Measurements from ENCODE around the gene CHGA. TPM values are rescaled to one million over a fixed set of nuclear protein-coding genes. Genes with fewer than 3 reads are reported as not detected.

CHGA gene
- total RNA-seq, 1 donor: not detected

GRCh38 chr14:92964124-92965109 lies 41.5 kb downstream of the CHGA start:
- H3K79me2 ChIP-seq (ENCODE audit: insufficient read depth, low read length): no peaks in the 10 kb centered on the region
- TF ChIP-seq CTCF (IDR thresholded peaks at IDR 0.05; ENCODE audit: extremely low read depth, low read depth, low read length): no peak
- DNase-seq (ENCODE audit: insufficient read length, low spot score, missing footprints): peak; percentile 63
- no peak overlapping the region for H3K4me2 ChIP-seq (ENCODE audit: insufficient read depth, low read length)
- no peak overlapping the region for H2AFZ ChIP-seq (ENCODE audit: low read length)
- H3K36me3 ChIP-seq (ENCODE audit: insufficient read depth, low read length): no peaks in the 10 kb centered on the region
- peaks cover 2% of the 10 kb centered on the region for H3K9me3 ChIP-seq (ENCODE audit: low read depth, low read length)
- no peaks in the 10 kb centered on the region for H3K27me3 ChIP-seq (ENCODE audit: insufficient read depth, low read length)
- H4K20me1 ChIP-seq (ENCODE audit: insufficient read depth, low read length): peaks cover 9% of the 10 kb centered on the region
- no peak overlapping the region for H3K4me3 ChIP-seq (ENCODE audit: insufficient read depth, low read length)
- no peak overlapping the region for H3K27ac ChIP-seq (ENCODE audit: low read depth, low read length)
- peaks cover 14% of the 10 kb centered on the region for H3K4me1 ChIP-seq (ENCODE audit: insufficient read depth, low read length)

GRCh38 chr14:92965281-92965680 lies 42.3 kb downstream of the CHGA start:
- no peak overlapping the region for H3K4me2 ChIP-seq (ENCODE audit: insufficient read depth, low read length)
- H3K4me1 ChIP-seq (ENCODE audit: insufficient read depth, low read length): peaks cover 14% of the 10 kb centered on the region
- H3K9me3 ChIP-seq (ENCODE audit: low read depth, low read length): peaks cover 2% of the 10 kb centered on the region
- no peak for TF ChIP-seq CTCF (IDR thresholded peaks at IDR 0.05; ENCODE audit: extremely low read depth, low read depth, low read length)
- H3K79me2 ChIP-seq (ENCODE audit: insufficient read depth, low read length): no peaks in the 10 kb centered on the region
- H4K20me1 ChIP-seq (ENCODE audit: insufficient read depth, low read length): peaks cover 14% of the 10 kb centered on the region
- no peak for DNase-seq (ENCODE audit: insufficient read length, low spot score, missing footprints)
- H2AFZ ChIP-seq (ENCODE audit: low read length): no peak overlapping the region
- H3K36me3 ChIP-seq (ENCODE audit: insufficient read depth, low read length): no peaks in the 10 kb centered on the region
- no peak overlapping the region for H3K4me3 ChIP-seq (ENCODE audit: insufficient read depth, low read length)
- H3K27ac ChIP-seq (ENCODE audit: low read depth, low read length): no peak overlapping the region
- H3K27me3 ChIP-seq (ENCODE audit: insufficient read depth, low read length): no peaks in the 10 kb centered on the region

- Histone ChIP-seq H3K79me2 (ENCODE audit: insufficient read depth, low read length) (no peaks in the 10 kb centered on the region), H3K9me3 (ENCODE audit: low read depth, low read length) (peaks cover 2% of the 10 kb centered on the region)
Measured at GRCh38 chr14:92967346-92967926, 44.5 kb downstream of the CHGA start.

More at GRCh38 chr14:92967346-92967926, 44.5 kb downstream of the CHGA start:
- peaks cover 6% of the 10 kb centered on the region for H3K4me1 ChIP-seq (ENCODE audit: insufficient read depth, low read length)
- no peaks in the 10 kb centered on the region for H3K27me3 ChIP-seq (ENCODE audit: insufficient read depth, low read length)
- H3K27ac ChIP-seq (ENCODE audit: low read depth, low read length): no peak overlapping the region
- peak; percentile 91 for DNase-seq (ENCODE audit: insufficient read length, low spot score, missing footprints)
- no peak overlapping the region for H2AFZ ChIP-seq (ENCODE audit: low read length)
- no peak overlapping the region for H3K4me2 ChIP-seq (ENCODE audit: insufficient read depth, low read length)
- peaks cover 17% of the 10 kb centered on the region for H4K20me1 ChIP-seq (ENCODE audit: insufficient read depth, low read length)
- H3K36me3 ChIP-seq (ENCODE audit: insufficient read depth, low read length): no peaks in the 10 kb centered on the region
- no peak for TF ChIP-seq CTCF (IDR thresholded peaks at IDR 0.05; ENCODE audit: extremely low read depth, low read depth, low read length)
- H3K4me3 ChIP-seq (ENCODE audit: insufficient read depth, low read length): no peak overlapping the region

Measured in osteoblast (primary cell).